ENCODE measurements around the gene IARS1. TPM values are rescaled to one million over a fixed set of nuclear protein-coding genes. Genes with fewer than 3 reads are reported as not detected.

The IARS1 gene
- polyA plus RNA-seq, 1 donor = 64.0 TPM

Other genes with a start within 250 kb of the IARS1 start
- 47.1 TPM for gene SPTLC1, start 178.3 kb downstream of the IARS1 start, polyA plus RNA-seq (ENCODE audit: insufficient read length)
- 26.7 TPM for gene NOL8, start 31.7 kb upstream of the IARS1 start, polyA plus RNA-seq (ENCODE audit: insufficient read length)
- gene CENPP, start 32.3 kb upstream of the IARS1 start, polyA plus RNA-seq (ENCODE audit: insufficient read length) = 4.9 TPM
- gene OGN, start 110.9 kb upstream of the IARS1 start, polyA plus RNA-seq (ENCODE audit: insufficient read length) = 301 TPM
- 2.7 TPM for gene OMD, start 130.8 kb upstream of the IARS1 start, polyA plus RNA-seq (ENCODE audit: insufficient read length)
- gene ASPN, start 188.8 kb upstream of the IARS1 start, polyA plus RNA-seq (ENCODE audit: insufficient read length) = 138 TPM
- 18.0 TPM for gene ECM2, start 242.3 kb upstream of the IARS1 start, polyA plus RNA-seq (ENCODE audit: insufficient read length)